ENCODE results near the gene TSSC4. TPM values are rescaled to one million over a fixed set of nuclear protein-coding genes. Genes with fewer than 3 reads are reported as not detected.

The TSSC4 gene
- total RNA-seq, 1 donor from 2014 or later, result 70.0 TPM

GRCh38 chr11:2401436-2401984 is 960 bp downstream of the TSSC4 start:
- H3K4me1 ChIP-seq (ENCODE audit: insufficient read depth, low read length), result peaks cover 18% of the 10 kb centered on the region
- Mint-ChIP-seq H3K27ac (ENCODE audit: unreplicated experiment) (peak overlapping the region; percentile 82), H3K36me3 (ENCODE audit: low read depth, unreplicated experiment) (peaks cover 4% of the 10 kb centered on the region), H3K4me1 (ENCODE audit: low read depth, unreplicated experiment) (peaks cover 2% of the 10 kb centered on the region), H3K4me3 (ENCODE audit: unreplicated experiment) (peak overlapping the region; percentile 92), H3K27me3 (ENCODE audit: low read depth, unreplicated experiment) (no peaks in the 10 kb centered on the region), H3K9me3 (ENCODE audit: unreplicated experiment) (no peaks in the 10 kb centered on the region)
- H3K27ac ChIP-seq (ENCODE audit: low read depth, low read length), result peak overlapping the region; percentile 94
- peaks cover 27% of the 10 kb centered on the region for H3K79me2 ChIP-seq (ENCODE audit: insufficient read depth, low read length)
- TF ChIP-seq, protein P1, sequence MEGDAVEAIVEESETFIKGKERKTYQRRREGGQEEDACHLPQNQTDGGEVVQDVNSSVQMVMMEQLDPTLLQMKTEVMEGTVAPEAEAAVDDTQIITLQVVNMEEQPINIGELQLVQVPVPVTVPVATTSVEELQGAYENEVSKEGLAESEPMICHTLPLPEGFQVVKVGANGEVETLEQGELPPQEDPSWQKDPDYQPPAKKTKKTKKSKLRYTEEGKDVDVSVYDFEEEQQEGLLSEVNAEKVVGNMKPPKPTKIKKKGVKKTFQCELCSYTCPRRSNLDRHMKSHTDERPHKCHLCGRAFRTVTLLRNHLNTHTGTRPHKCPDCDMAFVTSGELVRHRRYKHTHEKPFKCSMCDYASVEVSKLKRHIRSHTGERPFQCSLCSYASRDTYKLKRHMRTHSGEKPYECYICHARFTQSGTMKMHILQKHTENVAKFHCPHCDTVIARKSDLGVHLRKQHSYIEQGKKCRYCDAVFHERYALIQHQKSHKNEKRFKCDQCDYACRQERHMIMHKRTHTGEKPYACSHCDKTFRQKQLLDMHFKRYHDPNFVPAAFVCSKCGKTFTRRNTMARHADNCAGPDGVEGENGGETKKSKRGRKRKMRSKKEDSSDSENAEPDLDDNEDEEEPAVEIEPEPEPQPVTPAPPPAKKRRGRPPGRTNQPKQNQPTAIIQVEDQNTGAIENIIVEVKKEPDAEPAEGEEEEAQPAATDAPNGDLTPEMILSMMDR (IDR thresholded peaks at IDR 0.05; ENCODE audit: insufficient read depth, low read depth, low read length), result no peak
- no peak for TF ChIP-seq EZH2 (IDR thresholded peaks at IDR 0.05; ENCODE audit: insufficient read depth, low read length)
- H3K36me3 ChIP-seq (ENCODE audit: insufficient read depth, low read length), result peaks cover 4% of the 10 kb centered on the region
- H3K9ac ChIP-seq (ENCODE audit: low read length), result peak overlapping the region; percentile 100
- FAIRE-seq (no peak), DNase-seq (ENCODE audit: low read depth) (no peak)
- H4K20me1 ChIP-seq (ENCODE audit: insufficient read depth, low read length), result peaks cover 3% of the 10 kb centered on the region
- peak overlapping the region; percentile 98 for H3K4me2 ChIP-seq (ENCODE audit: low read length)
- no peaks in the 10 kb centered on the region for H3K9me3 ChIP-seq (ENCODE audit: insufficient read depth, low read depth, low read length)
- no peak overlapping the region for H2AFZ ChIP-seq (ENCODE audit: low read depth, low read length)
- H3K27me3 ChIP-seq (ENCODE audit: insufficient read depth, low read length), result no peaks in the 10 kb centered on the region
- H3K4me3 ChIP-seq (ENCODE audit: insufficient read depth, low read depth, low read length), result peak overlapping the region; percentile 99

- H3K27ac Mint-ChIP-seq (ENCODE audit: unreplicated experiment), result peak overlapping the region; percentile 72
Observed at GRCh38 chr11:2402106-2402505, 1.6 kb downstream of the TSSC4 start.

More at GRCh38 chr11:2402106-2402505, 1.6 kb downstream of the TSSC4 start:
- Histone ChIP-seq H3K9ac (ENCODE audit: low read length) (peak overlapping the region; percentile 100), H3K9me3 (ENCODE audit: insufficient read depth, low read depth, low read length) (no peaks in the 10 kb centered on the region), H3K4me1 (ENCODE audit: insufficient read depth, low read length) (peaks cover 18% of the 10 kb centered on the region), H4K20me1 (ENCODE audit: insufficient read depth, low read length) (peaks cover 3% of the 10 kb centered on the region), H3K27me3 (ENCODE audit: insufficient read depth, low read length) (no peaks in the 10 kb centered on the region), H3K79me2 (ENCODE audit: insufficient read depth, low read length) (peaks cover 27% of the 10 kb centered on the region), H3K36me3 (ENCODE audit: insufficient read depth, low read length) (peaks cover 4% of the 10 kb centered on the region), H3K27ac (ENCODE audit: low read depth, low read length) (no peak overlapping the region), H3K4me3 (ENCODE audit: insufficient read depth, low read depth, low read length) (no peak overlapping the region), H3K4me2 (ENCODE audit: low read length) (peak overlapping the region; percentile 98), H2AFZ (ENCODE audit: low read depth, low read length) (no peak overlapping the region)
- no peak for DNase-seq (ENCODE audit: low read depth)
- FAIRE-seq, result no peak
- Mint-ChIP-seq H3K9me3 (ENCODE audit: unreplicated experiment) (no peaks in the 10 kb centered on the region), H3K36me3 (ENCODE audit: low read depth, unreplicated experiment) (peaks cover 4% of the 10 kb centered on the region), H3K4me1 (ENCODE audit: low read depth, unreplicated experiment) (peaks cover 2% of the 10 kb centered on the region), H3K27me3 (ENCODE audit: low read depth, unreplicated experiment) (no peaks in the 10 kb centered on the region), H3K4me3 (ENCODE audit: unreplicated experiment) (peak overlapping the region; percentile 92)
- TF ChIP-seq, protein P1 (IDR thresholded peaks at IDR 0.05; ENCODE audit: insufficient read depth, low read depth, low read length), result no peak
- TF ChIP-seq EZH2 (IDR thresholded peaks at IDR 0.05; ENCODE audit: insufficient read depth, low read length), result no peak
